GM10847 (cell line): ENCODE results near the gene ATP9B.

Source experiments
- POLR2A ChIP-seq: IDR thresholded peaks from 2 replicates; pipeline ENCODE4 v1.6.1; 2011; ENCODE audit not compliant: insufficient read length; ENCODE audit errors: extremely low read depth

ATP9B gene

DNA sequence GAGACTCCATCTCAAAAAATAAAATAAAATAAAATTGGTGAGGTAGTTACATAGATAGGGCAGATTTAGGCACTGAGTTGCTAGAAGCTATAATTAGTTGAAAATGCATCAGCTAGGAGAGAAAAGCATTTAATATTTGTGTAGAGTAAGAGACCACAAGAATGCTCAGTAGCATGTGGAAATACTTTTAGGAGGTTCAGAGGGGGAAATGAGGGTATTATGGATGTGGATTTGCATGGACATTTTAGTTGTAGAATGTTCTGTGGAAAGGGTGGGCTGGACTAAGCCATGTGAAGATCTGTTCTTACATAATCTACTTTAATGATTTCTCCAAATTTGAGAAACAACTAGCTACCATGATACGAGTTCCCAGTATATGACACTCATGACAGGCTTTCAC, 95.5 kb downstream of the ATP9B start:
- TF ChIP-seq POLR2A: no peak

DNA sequence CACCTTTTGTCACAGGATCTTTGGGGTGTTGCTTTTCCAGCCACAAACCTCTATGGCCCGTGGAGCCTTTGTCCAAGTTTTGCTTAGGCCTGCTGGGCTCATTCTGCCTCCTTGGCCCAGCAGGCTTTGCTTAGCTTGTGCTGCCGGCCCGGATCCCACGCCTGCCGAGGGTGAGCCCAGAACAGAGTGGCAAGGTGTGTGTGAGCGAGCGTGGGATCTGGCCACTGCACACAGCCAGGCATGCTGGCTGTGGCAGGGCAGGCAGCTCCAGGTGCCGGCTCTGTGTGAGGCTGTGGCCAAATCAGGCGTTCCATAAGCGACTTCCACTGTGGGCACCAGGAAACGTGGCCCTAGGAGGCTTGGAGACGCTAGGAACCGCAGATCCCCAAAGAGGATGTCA, 97.5 kb downstream of the ATP9B start:
- no peak for TF ChIP-seq POLR2A

DNA sequence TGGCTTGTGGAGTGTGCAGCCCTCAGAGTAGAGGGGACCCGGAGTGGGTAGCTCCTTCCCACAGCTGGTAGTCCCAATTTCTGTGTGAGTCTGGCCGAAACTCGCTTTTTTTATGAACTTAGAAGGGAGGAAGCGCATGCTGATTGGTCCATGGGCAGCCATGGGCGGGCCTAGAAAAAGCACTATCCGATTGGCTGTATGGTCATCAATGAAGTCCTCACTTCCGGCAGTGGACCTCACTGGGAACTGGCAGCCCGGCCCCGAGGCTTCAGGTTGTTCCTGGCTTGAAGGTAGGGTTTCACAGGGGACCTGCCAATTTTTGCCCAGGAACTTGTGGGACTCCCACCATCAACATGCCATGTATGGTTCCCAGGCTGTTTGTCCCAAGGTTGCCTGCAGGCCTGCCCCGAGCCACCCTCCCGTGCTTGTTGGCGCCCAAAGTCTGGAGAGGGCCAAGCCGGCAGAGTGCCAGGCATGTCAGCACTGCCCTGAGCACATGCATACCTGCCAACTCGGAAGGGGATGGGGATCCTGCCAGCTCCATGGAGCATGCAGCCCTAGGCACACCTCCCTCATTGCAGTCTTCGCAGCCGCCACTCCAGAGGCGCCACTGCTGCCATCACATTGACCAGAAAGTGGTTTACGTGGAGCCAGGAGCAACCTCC, 98.5 kb downstream of the ATP9B start:
- no peak for TF ChIP-seq POLR2A

DNA sequence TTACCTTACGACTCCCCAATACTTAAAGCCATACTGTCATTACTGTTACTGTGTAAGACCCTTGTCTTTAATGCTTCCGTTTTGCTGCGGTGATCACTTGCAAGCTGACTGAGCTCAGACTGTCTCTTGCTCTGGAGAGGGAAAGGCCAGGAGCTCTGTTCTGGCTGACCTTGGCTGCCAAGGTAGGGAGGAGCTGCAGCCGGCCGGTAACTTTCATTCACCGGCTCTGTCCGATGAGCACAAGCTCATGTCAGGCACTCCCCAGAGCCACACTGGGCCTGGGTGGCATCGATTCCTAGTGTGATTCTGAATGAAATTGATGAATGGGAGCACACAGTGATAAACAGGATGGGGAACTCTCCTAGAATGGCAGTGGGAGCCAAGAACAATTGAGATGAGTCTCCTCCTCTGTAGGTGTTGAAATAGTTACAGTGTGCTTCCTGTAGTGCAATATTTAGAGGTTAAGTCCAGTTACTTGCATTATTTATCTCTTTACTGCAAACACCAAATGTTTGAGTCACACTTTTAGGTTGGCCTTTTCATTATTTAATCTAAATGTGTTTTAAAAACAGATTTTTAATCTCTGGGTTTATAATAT, 100.9 kb downstream of the ATP9B start:
- no peak for TF ChIP-seq POLR2A

DNA sequence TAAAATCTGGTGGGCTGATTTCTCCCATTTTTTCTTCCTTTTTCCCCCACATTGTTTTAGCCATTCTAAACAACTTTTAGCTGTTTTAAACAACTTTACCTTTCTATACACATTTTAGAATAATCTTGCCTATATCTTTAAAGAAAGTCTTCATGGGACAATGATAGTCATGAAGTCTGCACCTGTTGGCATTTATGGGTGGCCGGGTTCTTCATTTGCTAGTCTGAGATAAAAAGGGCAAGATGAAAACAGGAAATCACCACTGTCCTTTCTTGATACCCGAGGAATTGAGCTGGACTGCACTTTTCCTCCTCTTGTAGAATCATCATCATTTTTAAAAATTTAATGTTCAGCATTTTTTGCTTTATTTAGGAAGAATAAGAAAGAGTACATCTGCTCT, 104.5 kb downstream of the ATP9B start:
- TF ChIP-seq POLR2A: no peak

DNA sequence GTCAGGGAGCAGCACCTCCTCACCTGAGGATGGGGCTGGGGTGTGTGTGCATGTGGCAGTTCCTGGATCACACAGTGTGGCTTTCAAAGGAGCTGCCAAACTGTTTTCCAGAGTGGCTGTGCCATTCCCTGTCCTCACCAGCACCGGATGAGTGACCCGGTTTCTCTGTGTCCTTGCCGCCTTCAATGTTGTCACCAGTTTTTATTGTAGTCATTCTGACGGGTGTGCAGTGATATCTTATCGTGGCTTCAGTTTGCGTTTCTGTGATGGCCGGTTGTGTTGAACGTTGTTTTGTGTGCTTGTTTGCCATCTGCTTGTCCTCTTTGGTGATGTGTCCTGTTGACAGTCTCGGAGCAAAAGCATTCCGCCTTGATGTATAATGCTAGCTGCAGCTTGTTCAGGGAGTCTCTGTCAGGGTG, 108.9 kb downstream of the ATP9B start:
- TF ChIP-seq POLR2A: no peak

DNA sequence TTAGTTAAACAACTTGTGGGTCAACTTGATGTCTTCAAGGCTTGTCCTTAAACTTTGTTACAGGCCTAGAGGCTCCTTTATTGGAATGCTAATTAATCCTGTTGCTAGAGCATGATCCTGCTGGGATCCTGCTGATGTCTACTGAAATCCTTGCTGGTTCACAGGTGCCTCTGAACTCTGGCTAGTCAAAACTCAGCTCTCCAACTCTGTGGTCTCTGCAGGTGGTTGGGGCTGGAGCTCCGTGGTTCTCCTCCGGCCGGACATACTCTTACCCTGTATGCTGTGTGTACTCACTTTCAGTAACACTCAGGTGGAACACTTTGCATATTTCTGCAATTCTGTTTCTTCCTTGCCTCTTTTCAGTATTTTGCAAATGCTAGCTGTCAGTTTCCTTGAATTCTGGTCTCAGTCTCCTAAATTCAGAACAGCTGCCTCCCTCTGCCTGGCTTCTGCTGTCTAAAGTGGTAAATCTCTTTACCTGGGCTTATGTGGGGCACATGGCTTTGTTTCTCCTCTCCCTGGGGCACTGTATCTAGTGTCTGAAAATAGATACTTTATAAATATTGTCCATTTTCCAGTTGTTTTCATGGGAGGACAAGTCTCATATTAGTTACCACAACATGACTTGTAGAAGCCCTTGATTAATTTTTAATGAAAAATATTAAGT, 113.0 kb downstream of the ATP9B start:
- TF ChIP-seq POLR2A: no peak

DNA sequence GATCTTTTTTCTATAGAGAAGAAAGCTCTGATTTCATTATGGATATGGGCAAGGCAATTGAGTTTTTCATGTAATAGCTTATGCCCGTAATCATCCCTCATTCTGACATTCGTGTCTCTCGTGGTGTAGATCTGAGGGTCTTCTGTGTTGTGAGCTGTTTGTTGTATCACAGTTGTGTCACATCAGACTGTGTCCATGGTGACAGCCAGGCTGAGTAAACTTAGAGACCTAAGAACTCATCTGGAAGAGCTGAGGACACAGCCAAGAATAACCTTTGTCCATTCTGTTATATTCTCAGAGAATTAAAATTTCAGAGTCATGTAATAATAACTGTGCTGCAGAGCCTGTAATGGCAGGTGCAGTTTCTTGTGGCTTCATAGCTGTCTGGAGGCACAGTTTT, 116.5 kb downstream of the ATP9B start:
- TF ChIP-seq POLR2A: no peak

DNA sequence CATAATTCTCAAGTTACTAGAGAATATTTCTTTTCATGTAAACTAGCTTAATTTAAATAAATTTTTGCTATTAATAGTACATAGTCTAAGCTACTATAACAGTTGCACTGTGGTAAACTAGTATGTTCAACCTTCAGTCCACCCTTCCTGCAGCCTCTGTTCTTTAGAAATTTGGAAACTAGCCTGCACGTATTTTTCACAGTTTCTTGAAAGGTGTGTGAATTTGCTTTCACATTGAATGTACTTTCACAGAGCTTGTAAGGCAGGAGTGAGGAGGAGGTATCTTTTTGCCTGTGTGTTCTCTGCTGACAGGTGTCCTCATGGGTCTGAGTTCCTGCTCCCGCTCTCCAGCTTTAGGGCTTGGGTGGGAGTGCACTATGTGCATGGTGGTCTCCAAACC, 117.5 kb downstream of the ATP9B start:
- no peak for TF ChIP-seq POLR2A

DNA sequence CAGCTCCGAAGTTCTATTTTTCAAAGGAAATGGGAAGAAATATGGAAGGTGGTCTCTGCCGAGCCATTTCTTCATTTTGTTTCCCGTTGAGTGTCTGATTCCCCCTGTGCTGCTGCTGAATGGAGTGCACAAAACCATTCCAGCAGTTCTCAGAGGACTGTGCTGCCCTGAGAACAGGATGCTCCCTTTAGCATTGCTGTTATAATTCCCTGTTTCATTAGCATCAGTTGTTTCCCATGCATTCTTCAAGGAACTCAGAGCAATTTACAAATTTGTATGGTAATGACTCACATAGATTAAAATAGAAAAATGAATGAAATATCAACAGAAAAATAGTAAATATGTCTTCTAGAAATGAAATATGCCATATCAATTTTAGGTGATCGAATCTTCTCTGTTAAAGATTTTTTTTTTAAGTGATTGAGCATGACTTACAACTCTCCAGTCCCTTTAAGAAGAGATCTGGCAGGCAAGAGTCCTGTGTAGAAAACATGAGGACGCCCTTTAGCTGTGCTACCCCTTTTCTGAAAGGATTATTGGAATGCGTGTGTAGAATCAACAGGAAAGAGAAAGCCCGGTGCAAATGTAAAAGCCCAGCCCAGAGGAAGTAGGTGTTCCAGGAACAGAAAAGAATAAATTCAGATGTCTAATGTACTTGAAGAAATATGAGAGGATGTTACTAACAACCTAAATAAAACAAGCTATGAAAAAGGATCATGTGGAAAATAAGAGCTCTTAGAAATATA, 118.5 kb downstream of the ATP9B start:
- TF ChIP-seq POLR2A: no peak

DNA sequence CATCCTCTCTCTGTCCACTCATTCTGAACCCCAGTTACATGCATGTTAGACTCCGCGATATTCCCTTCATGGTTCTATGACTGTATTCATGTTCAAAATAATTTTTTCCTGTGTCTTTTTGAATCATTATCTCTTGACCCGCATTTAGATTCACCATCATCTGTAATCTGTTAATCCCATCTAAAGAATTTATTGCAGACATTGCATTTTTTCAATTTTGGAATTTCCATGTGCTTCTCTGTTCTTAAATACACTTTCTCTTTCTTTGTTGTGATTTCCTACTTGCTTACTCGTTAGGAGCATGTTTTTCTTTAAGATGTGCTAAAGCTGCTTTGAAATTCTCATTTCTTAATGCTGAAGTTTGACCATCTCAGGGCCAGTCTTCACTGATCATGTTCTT, 122.2 kb downstream of the ATP9B start:
- no peak for TF ChIP-seq POLR2A

DNA sequence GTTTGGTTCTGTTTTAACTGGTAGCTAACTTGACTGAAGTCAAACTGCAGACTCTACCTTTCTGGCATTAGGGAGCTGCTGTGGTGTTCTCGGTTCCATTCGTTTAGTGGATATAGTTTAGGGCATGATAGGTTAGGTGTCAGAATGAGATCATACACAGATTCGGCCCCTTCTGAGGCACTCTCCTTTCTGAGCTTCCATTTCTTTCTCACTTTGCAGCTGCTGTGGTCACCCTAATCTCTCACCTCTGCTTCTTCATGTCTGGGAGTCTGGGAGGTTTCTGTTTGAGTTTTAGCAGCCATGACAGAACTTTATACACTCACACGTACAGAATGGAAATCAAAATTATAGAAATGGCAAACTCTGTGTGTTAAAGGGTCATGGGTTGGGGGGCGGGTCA, 122.8 kb downstream of the ATP9B start:
- no peak for TF ChIP-seq POLR2A

DNA sequence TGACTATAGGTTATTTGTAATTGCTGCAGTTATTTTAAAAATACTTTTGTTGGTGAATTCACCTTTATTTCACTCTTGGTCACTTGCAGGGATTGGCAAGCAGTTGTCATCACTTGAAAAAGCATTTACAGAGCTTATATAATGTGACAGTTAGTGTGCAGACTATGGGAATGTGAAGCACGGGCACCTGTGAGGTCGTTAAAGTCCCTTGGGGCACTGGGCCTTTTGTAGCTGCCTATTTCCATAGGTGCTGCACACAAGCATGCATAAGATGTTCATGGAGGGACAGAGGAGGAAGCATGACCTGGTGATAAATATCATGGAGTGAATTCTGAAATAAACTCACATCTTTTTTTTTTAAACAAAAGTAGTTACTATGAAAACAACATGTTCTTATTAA, 124.6 kb downstream of the ATP9B start:
- no peak for TF ChIP-seq POLR2A

DNA sequence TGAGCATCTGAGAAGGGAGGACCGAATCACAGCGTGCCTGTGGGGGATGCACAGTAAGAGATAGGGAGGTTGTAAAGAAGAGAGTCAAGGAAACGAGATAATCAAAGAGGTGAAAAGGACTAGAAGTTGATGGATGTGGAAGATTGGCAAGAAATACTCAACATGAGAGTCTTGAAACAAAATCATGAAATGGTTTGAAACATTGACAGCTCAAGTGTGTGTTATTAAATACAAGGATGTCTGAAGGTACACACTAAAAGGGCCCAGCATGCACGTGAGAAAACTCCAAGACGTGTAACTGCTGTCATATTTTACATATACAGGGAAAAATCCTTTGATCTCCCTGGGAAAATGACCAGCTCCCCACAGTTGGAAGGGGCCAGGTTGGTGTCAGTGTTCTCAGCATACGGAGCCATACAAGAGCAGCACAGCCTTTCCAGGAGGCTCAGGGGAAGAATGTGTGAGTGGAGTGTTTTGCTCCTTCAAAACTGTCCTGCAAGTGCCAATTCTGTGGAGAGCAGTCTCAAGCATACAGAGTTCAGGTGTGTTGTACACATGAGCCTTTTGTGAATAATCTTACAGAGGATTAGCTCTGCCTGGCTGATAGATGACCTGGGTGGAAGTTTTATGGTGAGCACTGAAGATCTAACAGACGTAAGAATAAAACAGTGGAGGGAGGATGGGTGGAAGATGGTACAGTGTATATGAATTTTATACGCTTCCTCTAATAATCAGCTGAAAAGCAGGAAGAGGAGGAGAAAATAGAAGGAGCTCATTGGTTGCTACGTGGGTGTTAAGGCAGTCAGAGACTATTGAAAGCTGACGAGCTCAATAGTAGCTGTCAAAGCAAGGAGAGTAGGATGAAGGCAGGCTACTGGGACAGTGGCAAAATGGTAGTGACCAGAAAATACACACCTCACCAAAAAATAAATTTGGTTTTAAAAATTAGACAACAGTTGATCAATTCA, 126.8 kb downstream of the ATP9B start:
- TF ChIP-seq POLR2A: no peak

DNA sequence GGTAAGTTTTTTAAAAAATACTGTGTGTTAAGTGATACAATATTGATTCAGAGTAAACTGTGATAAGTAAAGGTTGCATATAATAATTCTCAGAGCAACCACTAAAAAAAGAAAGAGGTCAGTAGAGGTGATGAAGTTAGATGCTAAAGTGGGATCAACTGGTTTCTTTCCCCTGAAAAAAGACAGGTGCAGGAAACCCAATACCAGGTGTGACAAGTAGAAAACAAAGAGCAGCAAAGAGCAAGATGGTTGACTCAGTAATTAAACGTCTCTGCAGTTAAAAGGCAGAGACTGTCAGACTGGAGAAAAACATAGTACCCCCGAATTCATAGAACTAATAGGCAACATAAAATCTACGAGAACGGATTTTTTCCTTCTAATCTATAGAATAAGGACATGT, 128.3 kb downstream of the ATP9B start:
- TF ChIP-seq POLR2A: no peak

DNA sequence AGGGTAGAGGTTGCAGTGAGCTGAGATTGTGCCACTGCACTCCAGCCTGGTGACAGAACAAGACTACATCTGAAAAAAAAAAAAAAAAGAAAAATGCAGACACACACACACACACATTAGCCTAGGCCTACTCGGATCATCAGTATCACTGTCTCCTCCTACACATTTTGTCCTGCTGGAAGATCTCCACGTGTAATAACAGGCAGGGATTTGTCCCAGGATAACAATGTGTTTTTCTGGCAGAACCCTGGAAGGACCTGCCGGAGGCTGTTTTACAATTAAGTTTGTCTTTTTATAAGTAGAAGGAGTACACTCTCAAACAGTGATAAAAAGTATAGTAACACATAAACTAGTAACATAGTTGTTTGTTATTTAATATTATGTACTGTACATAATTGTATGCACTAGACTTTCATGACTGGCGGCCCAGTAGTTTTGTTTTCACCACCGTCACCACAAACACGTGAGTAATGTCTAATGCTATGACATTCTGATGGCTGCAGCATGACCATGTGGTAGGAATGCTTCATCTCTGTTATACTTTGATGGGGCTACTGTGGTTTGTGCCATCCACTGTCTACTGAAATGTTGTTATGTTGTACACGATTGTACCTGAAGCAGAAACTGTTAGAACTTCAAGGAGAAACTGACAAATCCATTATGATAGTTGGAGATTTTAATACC, 130.6 kb downstream of the ATP9B start:
- no peak for TF ChIP-seq POLR2A
